MCF 10A (cell line): ENCODE data around the gene PARD3B. TPM values are rescaled to one million over a fixed set of nuclear protein-coding genes. Genes with fewer than 3 reads are reported as not detected.

ENCODE experiments used
- BruUV-seq: library from RNA; stranded (reverse); fragments of 400-500 nt; replicated peaks from 2 replicates; lab custom pipeline; 2021; lab: Mats Ljungman, UMichigan
- CTCF ChIA-PET: fragments of 300-600 bp; sonication (Branson Sonifier 250); formaldehyde crosslinking; extraction: SDS; loops from one replicate; lab custom pipeline; 2021; ENCODE audit warnings: antibody characterized with exemption, inconsistent platforms; lab: Yijun Ruan, JAX
- POLR2A ChIA-PET: fragments of 300-600, 350-650 bp; sonication (Branson Sonifier 250); formaldehyde crosslinking; extraction: SDS; loops from one replicate; lab custom pipeline; 2020; ENCODE audit warnings: antibody characterized with exemption, inconsistent platforms; lab: Yijun Ruan, JAX
- DNase-seq: peaks from one replicate; pipeline ENCODE4 v3.0.0-alpha.2; 2018; ENCODE audit not compliant: unreplicated experiment
- H3K27ac Mint-ChIP-seq: one replicate; pipeline ENCODE4 v1.8.0; 2022; ENCODE audit warnings: mild to moderate bottlenecking, low read depth, mixed read lengths; ENCODE audit not compliant: unreplicated experiment
- H3K27me3 Mint-ChIP-seq: one replicate; pipeline ENCODE4 v1.8.0; 2022; ENCODE audit warnings: mixed read lengths; ENCODE audit not compliant: insufficient read depth, unreplicated experiment
- H3K36me3 Mint-ChIP-seq: one replicate; pipeline ENCODE4 v1.8.0; 2022; ENCODE audit warnings: mild to moderate bottlenecking, moderate library complexity, mixed read lengths; ENCODE audit not compliant: insufficient read depth, unreplicated experiment
- H3K4me1 Mint-ChIP-seq: one replicate; pipeline ENCODE4 v1.8.0; 2022; ENCODE audit warnings: mixed read lengths; ENCODE audit not compliant: insufficient read depth, unreplicated experiment
- H3K4me3 Mint-ChIP-seq: one replicate; pipeline ENCODE4 v1.8.0; 2022; ENCODE audit warnings: mild to moderate bottlenecking, moderate library complexity, mixed read lengths; ENCODE audit not compliant: unreplicated experiment
- H3K9me3 Mint-ChIP-seq: one replicate; pipeline ENCODE4 v1.8.0; 2022; ENCODE audit warnings: mixed read lengths; ENCODE audit not compliant: unreplicated experiment
- intact Hi-C: fragments of 100-400 bp; cut with micrococcal nuclease; formaldehyde crosslinking; loops from 2 replicates; pipeline ENCODE4 v1.14.1; 2022
- total RNA-seq: library from RNA; stranded (reverse); gene quantifications from 2 replicates; pipeline ENCODE4 v1.2.3, GENCODE V29; 2022
- TF ChIP-seq, protein P1 (sequence below): fragments of 200-600 bp; IDR thresholded peaks from one replicate; pipeline ENCODE4 v1.8.0; 2022; ENCODE audit warnings: antibody characterized with exemption, mild to moderate bottlenecking; ENCODE audit not compliant: unreplicated experiment

Gene PARD3B
- total RNA-seq, 1 experiment from 2014 or later, result 11.6 TPM

DNA sequence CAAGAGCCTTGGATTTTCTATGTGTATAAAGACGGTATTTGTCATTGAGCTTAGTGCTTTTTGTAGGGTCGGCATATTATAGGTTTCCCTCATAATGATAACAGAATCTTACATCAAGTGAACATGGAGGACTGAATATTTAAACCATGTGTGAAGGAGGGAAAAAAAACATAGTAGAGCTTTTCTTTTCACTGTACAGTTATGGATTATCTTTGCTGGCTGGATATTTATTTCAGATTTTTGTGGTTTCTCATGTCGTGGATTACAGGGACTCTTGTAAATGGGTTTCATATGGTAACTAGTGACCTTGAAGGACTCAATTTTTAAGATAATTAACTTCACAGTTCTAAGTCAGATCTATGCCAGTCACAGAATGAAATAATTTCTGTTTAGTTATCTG, 806.8 kb downstream of the PARD3B start:
- Mint-ChIP-seq H3K27me3 (no peaks in the 10 kb centered on the region), H3K36me3 (no peaks in the 10 kb centered on the region), H3K27ac (no peak overlapping the region), H3K4me3 (no peak overlapping the region), H3K4me1 (peaks cover 12% of the 10 kb centered on the region), H3K9me3 (no peaks in the 10 kb centered on the region)
- intact Hi-C loops, result no loop called here
- ChIA-PET POLR2A (interaction anchor here (0.6 kb wide), 1 partner anchor 1255 kb away, joined by 3 read pairs; no protein-coding TSS in a partner anchor), CTCF (interaction anchor here (0.7 to 1.0 kb wide), 3 partner anchors 89 to 572 kb away, joined by 3 to 6 read pairs (median 5); no protein-coding TSS in a partner anchor)
- TF ChIP-seq, protein P1, sequence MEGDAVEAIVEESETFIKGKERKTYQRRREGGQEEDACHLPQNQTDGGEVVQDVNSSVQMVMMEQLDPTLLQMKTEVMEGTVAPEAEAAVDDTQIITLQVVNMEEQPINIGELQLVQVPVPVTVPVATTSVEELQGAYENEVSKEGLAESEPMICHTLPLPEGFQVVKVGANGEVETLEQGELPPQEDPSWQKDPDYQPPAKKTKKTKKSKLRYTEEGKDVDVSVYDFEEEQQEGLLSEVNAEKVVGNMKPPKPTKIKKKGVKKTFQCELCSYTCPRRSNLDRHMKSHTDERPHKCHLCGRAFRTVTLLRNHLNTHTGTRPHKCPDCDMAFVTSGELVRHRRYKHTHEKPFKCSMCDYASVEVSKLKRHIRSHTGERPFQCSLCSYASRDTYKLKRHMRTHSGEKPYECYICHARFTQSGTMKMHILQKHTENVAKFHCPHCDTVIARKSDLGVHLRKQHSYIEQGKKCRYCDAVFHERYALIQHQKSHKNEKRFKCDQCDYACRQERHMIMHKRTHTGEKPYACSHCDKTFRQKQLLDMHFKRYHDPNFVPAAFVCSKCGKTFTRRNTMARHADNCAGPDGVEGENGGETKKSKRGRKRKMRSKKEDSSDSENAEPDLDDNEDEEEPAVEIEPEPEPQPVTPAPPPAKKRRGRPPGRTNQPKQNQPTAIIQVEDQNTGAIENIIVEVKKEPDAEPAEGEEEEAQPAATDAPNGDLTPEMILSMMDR, result no peak
- DNase-seq, result no peak
- BruUV-seq, result no TSS peak

DNA sequence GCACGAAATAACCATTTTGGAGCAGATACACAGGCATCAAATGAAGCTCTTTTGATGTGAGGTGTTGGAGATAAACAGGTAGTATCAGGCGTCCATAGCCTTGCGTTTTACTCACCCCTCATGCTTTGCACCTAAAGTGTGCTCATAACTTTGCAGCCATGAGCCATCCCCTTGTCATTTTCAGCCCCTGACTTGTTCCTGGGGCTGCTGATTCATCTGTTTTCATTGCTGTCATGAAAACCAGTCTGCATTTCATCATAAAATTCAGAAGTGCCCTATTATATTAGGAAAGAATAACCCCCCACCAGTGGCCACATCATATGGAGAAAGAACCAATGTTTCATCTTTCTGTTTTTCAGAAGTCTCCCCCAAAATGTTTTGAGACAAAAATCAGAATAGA, 807.3 kb downstream of the PARD3B start:
- H3K36me3 Mint-ChIP-seq, result no peaks in the 10 kb centered on the region
- intact Hi-C loops, result no loop called here

DNA sequence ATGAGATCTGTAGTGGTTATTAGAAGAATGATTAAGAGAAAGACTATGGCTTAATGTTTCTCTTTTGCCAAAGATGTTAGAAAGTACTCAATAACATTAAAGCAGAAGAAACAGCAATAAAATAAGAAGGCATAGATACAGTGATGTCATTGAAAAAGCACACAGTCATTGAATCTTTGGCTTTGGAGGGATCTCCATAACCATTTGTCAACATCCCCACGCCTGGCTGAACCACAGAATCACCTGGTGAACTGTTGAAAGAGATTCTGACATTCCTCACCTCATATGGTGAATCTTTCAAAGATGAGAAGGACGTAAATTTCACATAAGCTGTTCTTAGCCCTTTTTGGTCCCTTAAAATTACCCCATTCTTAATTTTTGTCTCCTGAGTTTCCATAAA, 812.5 kb downstream of the PARD3B start:
- no peak overlapping the region for H3K4me3 Mint-ChIP-seq
- H3K4me1 Mint-ChIP-seq, result peaks cover 38% of the 10 kb centered on the region
- POLR2A ChIA-PET, result no interaction called here
- H3K9me3 Mint-ChIP-seq, result no peaks in the 10 kb centered on the region
- TF ChIP-seq, protein P1, result no peak
- H3K36me3 Mint-ChIP-seq, result no peaks in the 10 kb centered on the region
- no peak for DNase-seq
- no TSS peak for BruUV-seq
- no peaks in the 10 kb centered on the region for H3K27me3 Mint-ChIP-seq
- intact Hi-C loops, result no loop called here
- CTCF ChIA-PET, result no interaction called here
- no peak overlapping the region for H3K27ac Mint-ChIP-seq

More for the DNA sequence above, 807.3 kb downstream of the PARD3B start:
- Mint-ChIP-seq H3K27me3 (no peaks in the 10 kb centered on the region), H3K9me3 (no peaks in the 10 kb centered on the region), H3K27ac (no peak overlapping the region), H3K4me3 (no peak overlapping the region), H3K4me1 (peaks cover 12% of the 10 kb centered on the region)
- TF ChIP-seq, protein P1, result no peak
- ChIA-PET CTCF (interaction anchor here (0.9 to 1.0 kb wide), 2 partner anchors 90 to 322 kb away, joined by 3 to 5 read pairs; no protein-coding TSS in a partner anchor), POLR2A (interaction anchor here (1.4 kb wide), 1 partner anchor 35 kb away, joined by 4 read pairs; no protein-coding TSS in a partner anchor)
- peak; percentile 44 for DNase-seq
- no TSS peak for BruUV-seq

DNA sequence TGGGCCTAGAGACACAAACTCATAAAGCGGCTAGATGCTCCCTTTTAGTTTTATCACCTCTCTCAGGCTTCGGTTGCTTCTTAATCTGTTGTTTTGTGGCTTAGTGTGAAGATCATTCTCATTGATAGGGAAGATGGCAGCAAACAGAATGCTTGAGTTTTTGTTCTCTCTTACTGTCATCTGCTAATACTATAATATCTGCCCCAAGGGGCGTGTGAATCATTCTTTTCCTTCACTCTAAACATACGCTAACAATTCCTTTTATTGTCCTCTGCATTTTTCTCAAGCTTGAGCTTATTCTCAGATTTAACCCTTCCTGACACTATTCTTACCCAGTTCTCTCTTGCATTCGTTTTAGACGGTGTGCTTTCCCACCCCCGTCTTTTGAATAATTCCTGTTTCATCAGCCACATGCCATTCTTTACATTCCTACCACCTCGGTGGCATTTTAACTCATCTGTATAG, 813.1 kb downstream of the PARD3B start:
- DNase-seq, result no peak
- no peak overlapping the region for H3K27ac Mint-ChIP-seq
- H3K27me3 Mint-ChIP-seq, result no peaks in the 10 kb centered on the region
- H3K9me3 Mint-ChIP-seq, result no peaks in the 10 kb centered on the region
- ChIA-PET POLR2A (no interaction called here), CTCF (interaction anchor here (0.7 kb wide), 1 partner anchor 322 kb away, joined by 4 read pairs; no protein-coding TSS in a partner anchor)
- TF ChIP-seq, protein P1, result no peak
- peaks cover 33% of the 10 kb centered on the region for H3K4me1 Mint-ChIP-seq
- H3K36me3 Mint-ChIP-seq, result no peaks in the 10 kb centered on the region
- intact Hi-C loops, result no loop called here
- no peak overlapping the region for H3K4me3 Mint-ChIP-seq
- no TSS peak for BruUV-seq
